ENCODE measurements around the gene TMEM170B. TPM values are rescaled to one million over a fixed set of nuclear protein-coding genes. Genes with fewer than 3 reads are reported as not detected.

The TMEM170B gene
- total RNA-seq, 4 donors from 2014 or later, result 0.57 to 2.7 (median 1.1) TPM

GRCh38 chr6:11595903-11596302 lies 58.4 kb downstream of the TMEM170B start:
- Histone ChIP-seq H3K27ac (no peak overlapping the region), H3K27me3 (no peaks in the 10 kb centered on the region), H3K4me1 (peaks cover 0 to 5% (median 0%) of the 10 kb centered on the region in 3 donors), H3K36me3 (no peaks in the 10 kb centered on the region), H3K9me3 (no peaks in the 10 kb centered on the region), H3K4me3 (no peak overlapping the region)
- 63 to 69% methylated on average over 4 of the region's 4 CpGs for WGBS, 2 donors
- intact Hi-C loops (cut with DNase I), result no loop called here
- DNase-seq, result no peak
- TF ChIP-seq POLR2A (IDR thresholded peaks at IDR 0.05) (no peak), CTCF (IDR thresholded peaks at IDR 0.05) (peak in 2 of 6 experiments; percentile 6 to 24)

GRCh38 chr6:11596640-11597237 lies 59.2 kb downstream of the TMEM170B start:
- Histone ChIP-seq H3K36me3 (no peaks in the 10 kb centered on the region), H3K4me3 (no peak overlapping the region), H3K27ac (no peak overlapping the region), H3K27me3 (no peaks in the 10 kb centered on the region), H3K9me3 (no peaks in the 10 kb centered on the region), H3K4me1 (peaks cover 0 to 5% (median 0%) of the 10 kb centered on the region in 3 donors)
- DNase-seq, result no peak
- intact Hi-C loops (cut with DNase I), result no loop called here
- no peak for TF ChIP-seq POLR2A (IDR thresholded peaks at IDR 0.05)
- no peak for TF ChIP-seq CTCF (IDR thresholded peaks at IDR 0.05)
- 77 to 78% methylated on average over 8 of the region's 8 CpGs for WGBS, 2 donors

GRCh38 chr6:11598687-11599086 lies 61.1 kb downstream of the TMEM170B start:
- H3K36me3 ChIP-seq, result no peaks in the 10 kb centered on the region

GRCh38 chr6:11600251-11600650 lies 62.7 kb downstream of the TMEM170B start:
- intact Hi-C loops (cut with DNase I), result no loop called here
- Histone ChIP-seq H3K27ac (no peak overlapping the region), H3K4me3 (no peak overlapping the region), H3K36me3 (no peaks in the 10 kb centered on the region), H3K4me1 (peaks cover 0 to 4% (median 3%) of the 10 kb centered on the region in 3 donors), H3K9me3 (no peaks in the 10 kb centered on the region), H3K27me3 (no peaks in the 10 kb centered on the region)
- DNase-seq, result no peak
- TF ChIP-seq CTCF (IDR thresholded peaks at IDR 0.05), result no peak
- no peak for TF ChIP-seq POLR2A (IDR thresholded peaks at IDR 0.05)
- WGBS, 2 donors, result 63 to 83% methylated on average over 7 of the region's 7 CpGs

More at GRCh38 chr6:11598687-11599086, 61.1 kb downstream of the TMEM170B start:
- H3K4me3 ChIP-seq, result no peak overlapping the region
- TF ChIP-seq POLR2A (IDR thresholded peaks at IDR 0.05) (no peak), CTCF (IDR thresholded peaks at IDR 0.05) (no peak)
- DNase-seq, result no peak
- no peaks in the 10 kb centered on the region for H3K4me1 ChIP-seq
- no peaks in the 10 kb centered on the region for H3K9me3 ChIP-seq
- no peak overlapping the region for H3K27ac ChIP-seq
- intact Hi-C loops (cut with DNase I), result no loop called here
- 61 to 73% methylated on average over 8 of the region's 8 CpGs for WGBS, 2 donors
- no peaks in the 10 kb centered on the region for H3K27me3 ChIP-seq

GRCh38 chr6:11601776-11602605 lies 64.4 kb downstream of the TMEM170B start:
- H3K9me3 ChIP-seq, result no peaks in the 10 kb centered on the region
- H3K27me3 ChIP-seq, result no peaks in the 10 kb centered on the region
- H3K4me1 ChIP-seq, result peaks cover 0 to 22% (median 13%) of the 10 kb centered on the region in 3 donors
- no peak overlapping the region for H3K4me3 ChIP-seq
- intact Hi-C loops (cut with DNase I), result no loop called here
- H3K27ac ChIP-seq, result no peak overlapping the region
- WGBS, 2 donors, result 71 to 73% methylated on average over 5 to 7 of the region's 7 CpGs
- no peak for DNase-seq
- TF ChIP-seq CTCF (IDR thresholded peaks at IDR 0.05) (no peak), POLR2A (IDR thresholded peaks at IDR 0.05) (no peak)
- no peaks in the 10 kb centered on the region for H3K36me3 ChIP-seq

All from esophagus squamous epithelium (tissue), 5 donors.